Subcutaneous abdominal adipose tissue (tissue), 5 donors: ENCODE results near the gene GRM5.
"Not testable (repeated sequence)": the region's sequence is repeated elsewhere in the genome, so short reads cannot be mapped to it uniquely, and the experiment has no call there.

ENCODE experiments used
- H3K27ac ChIP-seq: one replicate; pipeline ENCODE4 v1.7.0; 2013; ENCODE audit warnings: low read depth, mild to moderate bottlenecking, inconsistent platforms, low read length, moderate library complexity
- H3K27me3 ChIP-seq, 5 donors: one replicate each; pipeline ENCODE4 v1.7.0; 2013; ENCODE audit warnings: low read length in 5 of 5, inconsistent platforms in 1 of 5; ENCODE audit not compliant: control insufficient read depth in 5 of 5, insufficient read depth in 4 of 5
- H3K36me3 ChIP-seq, 5 donors: one replicate each; pipeline ENCODE4 v1.7.0; 2013; ENCODE audit warnings: low read length in 5 of 5; ENCODE audit not compliant: control insufficient read depth in 5 of 5, insufficient read depth in 5 of 5
- H3K4me1 ChIP-seq, 5 donors: one replicate each; pipeline ENCODE4 v1.7.0; 2013; ENCODE audit warnings: low read length in 5 of 5, mild to moderate bottlenecking in 3 of 5, moderate library complexity in 1 of 5; ENCODE audit not compliant: control insufficient read depth in 5 of 5, insufficient read depth in 5 of 5
- H3K4me3 ChIP-seq, 5 donors: one replicate each; pipeline ENCODE4 v1.7.0; 2013; ENCODE audit warnings: low read length in 5 of 5, low read depth in 1 of 5
- H3K9ac ChIP-seq, 5 donors: one replicate each; pipeline ENCODE4 v1.7.0; 2013; ENCODE audit warnings: low read length in 5 of 5, mild to moderate bottlenecking in 4 of 5, moderate library complexity in 3 of 5
- H3K9me3 ChIP-seq, 5 donors: one replicate each; pipeline ENCODE4 v1.7.0; 2013; ENCODE audit warnings: low read length in 5 of 5; ENCODE audit not compliant: control insufficient read depth in 5 of 5
- donor health status: healthy.
- donor health status: healthy.
- donor health status: healthy.
- donor health status: healthy.
- donor health status: healthy.

GRM5 gene

GRCh38 chr11:89052220-89052619 is 13.6 kb downstream of the GRM5 start:
- no peak overlapping the region for H3K9ac ChIP-seq
- no peaks in the 10 kb centered on the region for H3K27me3 ChIP-seq
- no peaks in the 10 kb centered on the region for H3K9me3 ChIP-seq
- H3K4me1 ChIP-seq: no peaks in the 10 kb centered on the region
- no peaks in the 10 kb centered on the region for H3K36me3 ChIP-seq
- no peak overlapping the region for H3K27ac ChIP-seq
- no peak overlapping the region for H3K4me3 ChIP-seq

- not testable (repeated sequence) for H3K27me3 ChIP-seq, H3K36me3 ChIP-seq, H3K27ac ChIP-seq, H3K4me1 ChIP-seq, H3K9ac ChIP-seq, H3K9me3 ChIP-seq, H3K4me3 ChIP-seq
Measured at GRCh38 chr11:89047159-89047558, 18.6 kb downstream of the GRM5 start.

- not testable (repeated sequence) for H3K4me1 ChIP-seq, H3K9me3 ChIP-seq, H3K36me3 ChIP-seq, H3K27ac ChIP-seq, H3K4me3 ChIP-seq, H3K27me3 ChIP-seq, H3K9ac ChIP-seq
Measured at GRCh38 chr11:89043861-89044588, 21.8 kb downstream of the GRM5 start.

GRCh38 chr11:89029671-89030070 is 36.1 kb downstream of the GRM5 start:
- not testable (repeated sequence) for H3K4me1 ChIP-seq, H3K9ac ChIP-seq, H3K27ac ChIP-seq, H3K9me3 ChIP-seq, H3K36me3 ChIP-seq, H3K27me3 ChIP-seq, H3K4me3 ChIP-seq

- no peaks in the 10 kb centered on the region for H3K27me3 ChIP-seq
- H3K36me3 ChIP-seq: no peaks in the 10 kb centered on the region
- H3K9ac ChIP-seq: no peak overlapping the region
- H3K4me1 ChIP-seq: no peaks in the 10 kb centered on the region
- no peaks in the 10 kb centered on the region for H3K9me3 ChIP-seq
- H3K4me3 ChIP-seq: no peak overlapping the region
- H3K27ac ChIP-seq: no peak overlapping the region
Measured at GRCh38 chr11:89021339-89021738, 44.4 kb downstream of the GRM5 start.

- H3K4me1 ChIP-seq, H3K27me3 ChIP-seq, H3K36me3 ChIP-seq, H3K4me3 ChIP-seq, H3K9ac ChIP-seq, H3K9me3 ChIP-seq, H3K27ac ChIP-seq: not testable (repeated sequence)
Measured at GRCh38 chr11:89019827-89020547, 45.8 kb downstream of the GRM5 start.

- no peaks in the 10 kb centered on the region for H3K4me1 ChIP-seq
Measured at GRCh38 chr11:89016214-89016613, 49.6 kb downstream of the GRM5 start.

GRCh38 chr11:89015614-89016013 is 50.2 kb downstream of the GRM5 start:
- H3K27me3 ChIP-seq: no peaks in the 10 kb centered on the region
- no peaks in the 10 kb centered on the region for H3K9me3 ChIP-seq
- H3K9ac ChIP-seq: no peak overlapping the region
- H3K4me3 ChIP-seq: no peak overlapping the region
- no peak overlapping the region for H3K27ac ChIP-seq
- no peaks in the 10 kb centered on the region for H3K4me1 ChIP-seq
- H3K36me3 ChIP-seq: no peaks in the 10 kb centered on the region

More at GRCh38 chr11:89016214-89016613, 49.6 kb downstream of the GRM5 start:
- Histone ChIP-seq H3K9ac (no peak overlapping the region), H3K36me3 (no peaks in the 10 kb centered on the region), H3K27me3 (no peaks in the 10 kb centered on the region), H3K4me3 (no peak overlapping the region), H3K27ac (no peak overlapping the region), H3K9me3 (no peaks in the 10 kb centered on the region)

- not testable (repeated sequence) for H3K4me3 ChIP-seq, H3K9ac ChIP-seq, H3K9me3 ChIP-seq, H3K27me3 ChIP-seq, H3K27ac ChIP-seq, H3K4me1 ChIP-seq, H3K36me3 ChIP-seq
Measured at GRCh38 chr11:89000852-89001251, 64.9 kb downstream of the GRM5 start.

GRCh38 chr11:88979641-88980040 is 86.1 kb downstream of the GRM5 start:
- Histone ChIP-seq H3K4me1 (no peaks in the 10 kb centered on the region), H3K9me3 (no peaks in the 10 kb centered on the region), H3K27ac (no peak overlapping the region), H3K4me3 (no peak overlapping the region), H3K27me3 (no peaks in the 10 kb centered on the region), H3K36me3 (no peaks in the 10 kb centered on the region), H3K9ac (no peak overlapping the region)
